Fibroblast of villous mesenchyme (primary cell): Measurements from ENCODE around the gene PLXNB3. TPM values are rescaled to one million over a fixed set of nuclear protein-coding genes. Genes with fewer than 3 reads are reported as not detected.
"Not testable (repeated sequence)": the region's sequence is repeated elsewhere in the genome, so short reads cannot be mapped to it uniquely, and the experiment has no call there.

Source experiments
- DNase-seq: peaks from one replicate; pipeline ENCODE4 v3.0.0-alpha.2; 2010; ENCODE audit warnings: low read depth
- H3K4me3 ChIP-seq: 2 replicates; pipeline ENCODE4 v1.5.1; 2011; ENCODE audit warnings: low read depth, mild to moderate bottlenecking, low read length
- CTCF ChIP-seq: IDR thresholded peaks from 2 replicates; pipeline ENCODE4 v1.5.1; 2012; ENCODE audit warnings: low read depth, mild to moderate bottlenecking, low read length; ENCODE audit not compliant: insufficient read depth
- total RNA-seq: library from RNA; depleted of rRNA; stranded (reverse); fragments of >200 nt; gene quantifications from 2 replicates; pipeline ENCODE4 v1.2.3, GENCODE V29; 2012

Gene PLXNB3
- total RNA-seq, 1 donor: 3.0 TPM

DNA sequence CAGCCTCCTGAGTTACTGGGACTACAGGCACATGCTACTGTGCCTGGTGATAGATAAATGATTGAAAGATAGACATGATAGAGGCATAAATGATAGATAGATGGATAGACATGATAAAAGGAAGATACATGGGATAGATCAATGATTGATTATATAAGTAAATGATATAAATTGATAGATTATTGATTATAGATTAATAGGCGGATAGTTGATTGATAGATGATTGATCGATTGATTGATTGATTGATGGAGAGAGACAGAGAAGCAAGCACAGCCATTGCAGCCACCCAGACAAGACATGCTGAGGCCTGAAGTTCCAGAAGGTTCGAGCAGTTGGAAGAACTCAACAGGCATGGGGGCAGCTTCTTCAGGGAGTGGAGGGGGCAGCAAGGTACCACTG is 17.7 kb upstream of the PLXNB3 start:
- no peak for DNase-seq
- no peak overlapping the region for H3K4me3 ChIP-seq
- TF ChIP-seq CTCF: no peak

- H3K4me3 ChIP-seq: not testable (repeated sequence)
- peak; percentile 67 for DNase-seq
These were observed 17.1 kb upstream of the PLXNB3 start for GRCh38 chrX:153746991-153747390.

- DNase-seq, H3K4me3 ChIP-seq: not testable (repeated sequence)
These were observed 15.0 kb upstream of the PLXNB3 start for GRCh38 chrX:153749017-153749416.

GRCh38 chrX:153750127-153750774 is 13.8 kb upstream of the PLXNB3 start:
- H3K4me3 ChIP-seq: no peak overlapping the region
- no peak for DNase-seq
- no peak for TF ChIP-seq CTCF

GRCh38 chrX:153755136-153755535 is 8.9 kb upstream of the PLXNB3 start:
- H3K4me3 ChIP-seq: no peak overlapping the region
- DNase-seq: no peak
- TF ChIP-seq CTCF: no peak

GRCh38 chrX:153761863-153762262 is 2.2 kb upstream of the PLXNB3 start:
- no peak for TF ChIP-seq CTCF
- no peak overlapping the region for H3K4me3 ChIP-seq
- DNase-seq: no peak

GRCh38 chrX:153762626-153763173 is 1.3 kb upstream of the PLXNB3 start:
- no peak for TF ChIP-seq CTCF

DNA sequence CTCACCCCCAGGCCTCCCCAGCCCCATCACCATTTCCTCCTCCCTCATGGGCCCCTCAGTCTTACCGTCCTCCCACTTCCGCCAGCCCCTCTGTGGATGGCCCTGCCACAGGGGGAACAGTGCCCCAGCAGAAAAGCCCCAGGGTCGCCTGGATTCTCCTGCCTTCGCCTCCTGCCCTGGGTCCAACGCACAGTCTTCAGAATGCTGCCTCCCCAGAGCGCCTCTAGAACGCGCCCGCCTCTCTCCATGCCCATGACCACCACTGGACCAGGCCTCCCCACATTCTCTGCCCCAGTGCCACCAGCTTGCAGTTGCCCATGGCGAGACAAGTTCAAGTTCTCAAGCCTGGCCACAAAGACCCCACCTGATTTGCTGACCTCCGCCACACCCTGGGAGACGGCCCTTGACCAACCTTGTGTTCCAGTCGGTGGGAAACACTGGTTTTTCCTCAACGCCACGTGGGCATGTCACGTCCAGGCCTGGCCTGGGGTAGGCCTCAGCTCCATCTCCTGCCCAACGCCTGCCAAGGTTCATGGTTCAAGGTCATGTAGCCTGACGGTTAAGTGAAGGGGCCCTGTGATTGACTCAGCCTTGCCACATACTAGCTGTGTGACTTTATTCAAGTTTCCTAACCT is 634 bp upstream of the PLXNB3 start:
- no peak for TF ChIP-seq CTCF
- DNase-seq: no peak
- no peak overlapping the region for H3K4me3 ChIP-seq

More at GRCh38 chrX:153762626-153763173, 1.3 kb upstream of the PLXNB3 start:
- no peak overlapping the region for H3K4me3 ChIP-seq
- DNase-seq: no peak
